SIG-M5 (cell line): ENCODE measurements around the gene TMTC3.
"Not testable (repeated sequence)": the region's sequence is repeated elsewhere in the genome, so short reads cannot be mapped to it uniquely, and the experiment has no call there.

Experiments used
- DNase-seq: peaks from one replicate; lab custom pipeline; 2025; lab: John Stamatoyannopoulos, UW

TMTC3 gene

GRCh38 chr12:88166179-88166578 lies 24.1 kb downstream of the TMTC3 start:
- DNase-seq: no peak

DNA sequence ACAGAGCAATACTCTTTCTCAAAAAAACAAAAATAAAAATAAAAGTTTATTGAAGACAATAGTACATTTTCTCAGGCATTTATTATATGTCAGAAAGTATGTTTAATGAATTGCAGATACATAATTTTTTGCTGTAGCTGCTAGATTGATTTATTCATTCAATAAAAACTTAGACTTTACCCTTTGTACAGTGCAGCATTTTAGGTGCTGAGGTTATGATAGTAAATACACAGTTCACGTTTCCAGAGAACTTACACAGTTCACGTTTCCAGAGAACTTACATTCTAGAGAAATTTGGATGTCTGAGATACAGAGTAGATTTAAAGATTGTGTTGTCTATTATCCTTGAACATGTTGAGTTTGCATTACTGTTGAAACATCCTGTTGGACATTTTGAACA lies 25.3 kb downstream of the TMTC3 start:
- DNase-seq: no peak

- DNase-seq: no peak
Observed at GRCh38 chr12:88172844-88173407, 30.8 kb downstream of the TMTC3 start.

DNA sequence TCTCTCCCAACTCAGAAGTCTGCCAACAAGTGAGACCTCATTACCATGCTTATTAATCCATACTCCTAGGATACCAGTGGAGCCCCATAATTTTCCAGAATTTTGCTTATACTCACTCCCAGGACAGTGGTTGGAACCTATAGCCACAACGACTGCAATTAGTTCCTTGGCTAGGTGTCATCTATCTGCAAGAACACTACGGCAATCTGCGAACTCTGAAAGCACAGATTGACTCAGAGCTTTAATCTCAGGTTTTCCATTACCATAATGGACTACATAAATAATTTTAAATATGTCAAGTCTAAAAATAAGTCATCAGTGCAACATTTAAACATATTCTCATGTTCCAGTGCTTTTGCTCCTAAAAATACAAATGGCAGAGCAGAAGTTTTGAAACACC lies 33.4 kb downstream of the TMTC3 start:
- no peak for DNase-seq

DNA sequence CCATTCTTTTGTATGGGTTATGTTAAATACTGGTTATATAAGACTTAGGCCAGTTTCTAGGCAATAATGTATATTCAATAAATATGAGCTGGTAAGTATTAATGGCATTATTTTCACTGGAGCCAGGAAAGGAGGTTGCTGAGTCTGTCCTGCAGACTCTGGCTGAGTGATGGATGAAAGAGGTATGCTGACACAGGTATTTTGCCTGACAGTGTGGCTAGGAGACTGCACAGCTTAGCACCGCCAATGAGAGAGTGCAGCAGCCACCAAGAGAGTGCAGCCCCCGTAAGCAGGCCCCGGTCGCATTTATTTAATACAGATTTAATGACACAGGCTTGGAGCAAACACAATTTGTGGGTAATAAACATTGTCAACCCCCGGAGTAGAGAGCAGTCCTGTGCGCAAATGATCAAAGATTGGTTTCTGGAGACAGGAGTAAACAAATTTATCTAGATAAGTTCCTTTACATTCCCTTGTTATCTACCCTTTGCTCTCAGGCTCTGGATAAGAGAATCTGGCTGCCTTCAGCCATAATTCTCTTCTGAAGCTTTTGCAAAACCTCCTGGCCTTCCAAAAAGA lies 37.4 kb downstream of the TMTC3 start:
- DNase-seq: no peak

DNA sequence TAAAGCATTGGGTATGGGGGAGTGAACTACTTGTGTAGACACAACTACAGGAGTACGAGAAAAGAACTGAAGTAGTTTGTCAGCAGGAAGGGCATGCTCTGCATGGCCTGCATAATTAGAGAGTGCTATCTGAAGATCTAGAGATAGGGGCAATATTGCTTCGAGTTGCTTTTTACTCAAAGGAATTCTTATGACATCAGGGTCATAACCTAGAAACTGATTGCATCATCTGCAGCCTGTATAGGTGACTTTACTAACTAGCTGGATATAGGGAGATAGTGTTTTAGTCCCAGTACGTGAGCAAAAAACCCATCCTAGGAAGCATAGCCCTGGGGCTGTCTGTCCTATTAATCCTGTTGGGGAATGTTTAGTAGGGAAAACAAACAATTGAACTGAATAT lies 39.8 kb downstream of the TMTC3 start:
- no peak for DNase-seq

DNA sequence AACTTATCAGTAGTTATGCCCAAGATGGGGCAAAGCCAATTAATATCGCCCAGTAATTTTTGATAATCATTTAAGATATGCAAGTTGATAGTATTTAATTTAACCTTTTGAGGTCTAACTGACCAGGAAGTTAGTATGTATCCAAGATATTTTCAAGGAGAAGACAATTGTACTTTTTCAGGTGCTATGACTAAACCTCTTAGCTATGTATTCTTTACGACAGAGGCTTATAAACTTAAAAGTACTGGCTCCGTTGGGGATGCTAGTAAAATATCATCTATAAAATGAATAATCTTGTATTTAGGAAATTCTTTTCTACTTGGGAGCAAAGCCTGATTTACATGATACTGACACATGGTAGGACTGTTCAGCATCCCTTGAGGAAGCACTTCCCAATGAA lies 40.3 kb downstream of the TMTC3 start:
- DNase-seq: no peak

GRCh38 chr12:88184196-88184595 lies 42.1 kb downstream of the TMTC3 start:
- DNase-seq: no peak

DNA sequence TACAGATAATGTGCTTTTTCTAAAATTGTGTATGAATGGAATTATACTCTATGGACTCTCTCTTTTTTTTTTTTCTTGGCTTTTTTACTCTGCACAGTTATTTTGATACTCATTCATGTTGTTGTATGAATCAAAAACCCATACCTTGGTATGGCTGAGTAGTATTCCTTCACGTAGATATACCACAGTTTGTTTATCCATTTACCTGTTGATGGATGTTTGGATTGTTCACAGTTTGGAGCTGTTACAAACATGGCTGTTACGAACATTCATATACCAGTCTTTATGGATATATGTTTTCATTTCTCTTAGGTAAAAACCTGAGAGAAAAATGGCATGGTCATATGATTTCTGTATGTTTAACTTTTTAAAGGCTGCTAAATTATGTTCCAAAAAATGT lies 43.2 kb downstream of the TMTC3 start:
- DNase-seq: no peak

GRCh38 chr12:88185988-88186387 lies 43.9 kb downstream of the TMTC3 start:
- DNase-seq: no peak

GRCh38 chr12:88187571-88187970 lies 45.5 kb downstream of the TMTC3 start:
- DNase-seq: no peak

GRCh38 chr12:88188180-88188579 lies 46.1 kb downstream of the TMTC3 start:
- DNase-seq: no peak

DNA sequence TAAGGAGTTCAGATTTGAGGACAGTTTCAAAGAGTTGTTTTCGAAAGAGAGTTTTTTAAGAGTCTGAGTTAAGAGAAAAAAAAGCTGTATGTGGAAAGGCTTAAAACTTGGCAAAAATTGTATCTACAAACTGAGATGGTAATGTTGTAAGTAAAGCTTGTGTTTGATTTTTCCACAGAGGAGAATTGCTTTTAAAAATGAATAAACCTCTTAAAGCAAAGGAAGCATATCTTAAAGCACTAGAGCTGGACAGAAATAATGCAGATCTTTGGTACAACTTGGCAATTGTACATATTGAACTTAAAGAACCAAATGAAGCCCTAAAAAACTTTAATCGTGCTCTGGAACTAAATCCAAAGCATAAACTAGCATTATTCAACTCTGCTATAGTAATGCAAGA lies 50.3 kb downstream of the TMTC3 start:
- no peak for DNase-seq

DNA sequence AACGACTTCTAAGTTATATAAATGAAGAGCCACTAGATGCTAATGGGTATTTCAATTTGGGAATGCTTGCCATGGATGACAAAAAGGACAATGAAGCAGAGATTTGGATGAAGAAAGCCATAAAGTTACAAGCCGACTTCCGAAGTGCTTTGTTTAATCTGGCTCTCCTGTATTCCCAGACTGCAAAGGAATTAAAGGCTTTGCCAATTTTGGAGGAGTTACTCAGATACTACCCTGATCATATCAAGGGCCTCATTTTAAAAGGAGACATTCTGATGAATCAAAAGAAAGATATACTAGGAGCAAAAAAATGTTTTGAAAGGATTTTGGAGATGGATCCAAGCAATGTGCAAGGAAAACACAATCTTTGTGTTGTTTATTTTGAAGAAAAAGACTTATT lies 52.8 kb downstream of the TMTC3 start:
- DNase-seq: no peak

GRCh38 chr12:88200029-88200428 lies 57.9 kb downstream of the TMTC3 start:
- DNase-seq: no peak

- DNase-seq: no peak
Observed at GRCh38 chr12:88202500-88202899, 60.4 kb downstream of the TMTC3 start.

- no peak for DNase-seq
Observed at GRCh38 chr12:88206601-88207000, 64.5 kb downstream of the TMTC3 start.

DNA sequence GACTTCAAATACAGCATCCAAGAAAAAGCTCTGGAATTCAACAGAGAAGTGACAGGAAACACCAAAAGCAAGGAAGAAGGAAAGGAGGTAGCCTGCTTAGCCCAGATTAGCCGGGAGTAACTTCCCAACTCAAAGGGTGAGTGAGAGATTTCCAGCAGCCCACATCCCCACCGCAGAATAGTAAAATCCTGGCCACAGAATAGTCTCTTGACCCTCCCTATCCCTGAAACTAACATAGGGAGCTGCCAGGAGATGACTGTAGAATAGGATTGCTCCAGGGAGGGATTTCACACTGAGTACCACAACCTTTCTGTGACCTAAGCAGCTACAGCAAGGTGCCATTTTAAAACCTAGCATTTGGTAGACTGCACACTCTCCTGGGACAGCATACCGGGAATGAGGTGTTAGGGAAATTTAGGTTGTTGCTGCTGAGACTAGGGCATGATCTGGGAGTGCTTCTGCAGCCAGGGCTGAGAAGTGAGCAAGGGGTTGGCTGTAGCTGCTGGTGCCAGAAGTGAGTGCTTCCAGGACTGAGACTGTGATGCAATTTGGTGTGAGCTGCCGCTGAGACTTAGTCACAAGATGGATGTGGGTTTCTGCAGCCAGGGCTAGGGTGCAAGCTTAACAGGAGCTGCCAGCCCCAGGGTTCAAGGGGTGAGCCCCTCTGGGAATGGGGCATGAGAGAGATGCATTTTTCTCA lies 66.0 kb downstream of the TMTC3 start:
- no peak for DNase-seq

GRCh38 chr12:88208661-88209060 lies 66.6 kb downstream of the TMTC3 start:
- DNase-seq: no peak

- DNase-seq: not testable (repeated sequence)
Observed at GRCh38 chr12:88210311-88210710, 68.2 kb downstream of the TMTC3 start.

DNA sequence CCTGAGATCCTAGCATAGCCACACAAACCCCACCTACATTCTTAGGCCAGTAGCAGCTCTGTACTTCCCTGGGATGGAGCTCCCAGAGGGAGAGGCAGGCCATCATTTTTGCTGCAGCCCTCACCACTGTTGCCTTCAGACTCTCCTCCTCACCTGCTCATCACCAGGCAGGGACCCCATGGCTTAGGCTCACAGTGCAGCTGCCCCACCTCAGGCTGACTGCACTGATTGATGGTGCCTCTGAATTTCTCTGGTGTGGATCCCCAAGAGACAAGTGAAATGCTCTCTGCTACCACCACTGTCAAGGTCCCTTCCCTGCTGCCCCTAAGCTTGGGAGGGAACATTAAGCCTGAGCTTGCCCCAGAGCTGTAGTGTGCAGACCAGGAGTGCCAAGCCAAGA lies 76.2 kb downstream of the TMTC3 start:
- no peak for DNase-seq

DNA sequence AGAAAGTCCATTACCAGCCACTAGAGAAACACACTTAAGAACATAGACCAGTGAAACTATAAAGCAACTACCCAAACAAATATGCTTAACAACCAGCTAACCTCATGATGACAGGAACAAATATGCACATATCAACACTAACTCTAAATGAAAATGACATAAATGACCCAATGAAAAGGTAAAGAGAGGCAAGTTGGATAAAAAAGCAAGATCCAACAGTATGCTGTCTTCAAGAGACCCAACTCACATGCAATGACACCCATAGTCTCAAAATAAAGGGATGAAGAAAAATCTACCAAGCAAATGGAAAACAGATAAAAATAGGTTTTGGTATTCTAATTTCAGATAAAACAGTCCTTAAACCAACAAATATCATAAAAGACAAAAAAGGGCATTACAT lies 77.8 kb downstream of the TMTC3 start:
- DNase-seq: no peak

- DNase-seq: no peak
Observed at GRCh38 chr12:88223519-88223918, 81.4 kb downstream of the TMTC3 start.

GRCh38 chr12:88225776-88226175 lies 83.7 kb downstream of the TMTC3 start:
- DNase-seq: no peak
